B cell (primary cell): ENCODE results near the gene NSUN2.

Source experiments
- CTCF ChIP-seq: fragments of 200-600 bp; IDR thresholded peaks from one replicate; pipeline ENCODE4 v1.8.0; 2022; ENCODE audit warnings: antibody characterized with exemption, mild to moderate bottlenecking
- EZH2 ChIP-seq: IDR thresholded peaks from 2 replicates; pipeline ENCODE4 v1.6.1; 2012; ENCODE audit warnings: borderline replicate concordance, low read depth, mild to moderate bottlenecking, moderate library complexity, low read length; ENCODE audit not compliant: insufficient read depth, poor library complexity, severe bottlenecking

GRCh38 chr5:6608016-6608415 is 24.8 kb downstream of the NSUN2 start:
- no peak for TF ChIP-seq CTCF
- no peak for TF ChIP-seq EZH2
